Upper lobe of left lung (tissue), 6 donors: ENCODE results near the gene FLT4. TPM values are rescaled to one million over a fixed set of nuclear protein-coding genes. Genes with fewer than 3 reads are reported as not detected.
A peak's percentile ranks its signal among the peaks of the same experiment; 100 is the strongest.

ENCODE experiments used
- ATAC-seq, 2 donors: fragments of 200-7000 bp; cut with Tn5 transposase; one replicate each; pipeline ENCODE4 v1.9.1; 2022; ENCODE audit warnings: mild to moderate bottlenecking in 2 of 2, moderate library complexity in 2 of 2; ENCODE audit not compliant: low FRiP score in 2 of 2
- DNase-seq, 2 donors: peaks; one replicate each; pipeline ENCODE4 v3.0.0-alpha.2; 2019 to 2020
- H3K27ac ChIP-seq, 4 donors: fragments of 200-600 bp; sonication (generic); one replicate each; pipeline ENCODE4 v1.5.1; 2016 to 2019
- H3K27me3 ChIP-seq, 4 donors: fragments of 200-600 bp; sonication (generic); one replicate each; pipeline ENCODE4 v1.5.1; 2017 to 2019
- H3K36me3 ChIP-seq, 4 donors: fragments of 200-600 bp; sonication (generic); one replicate each; pipeline ENCODE4 v1.5.1; 2016 to 2019
- H3K4me1 ChIP-seq, 4 donors: fragments of 200-600 bp; sonication (generic); one replicate each; pipeline ENCODE4 v1.5.1; 2018 to 2019
- H3K4me3 ChIP-seq, 4 donors: fragments of 200-600 bp; sonication (generic); one replicate each; pipeline ENCODE4 v1.5.1; 2017 to 2019; ENCODE audit warnings: mild to moderate bottlenecking in 2 of 4, moderate library complexity in 1 of 4
- H3K9me3 ChIP-seq, 4 donors: fragments of 200-600 bp; sonication (generic); one replicate each; pipeline ENCODE4 v1.5.1; 2018 to 2019
- EP300 ChIP-seq, 4 donors: sonication (generic); formaldehyde crosslinking; IDR thresholded peaks; one replicate each; pipeline ENCODE4 v1.5.1; 2017; ENCODE audit warnings: antibody characterized with exemption in 4 of 4, control low read depth in 2 of 4
- POLR2A ChIP-seq, 4 donors: fragments of 450-650 bp; IDR thresholded peaks; one replicate each; pipeline ENCODE4 v1.5.1; 2016 to 2017; ENCODE audit warnings: antibody characterized with exemption in 4 of 4, mild to moderate bottlenecking in 2 of 4
- POLR2AphosphoS5 ChIP-seq, 2 donors: sonication (generic); formaldehyde crosslinking; IDR thresholded peaks; one replicate each; pipeline ENCODE4 v1.5.1; 2017; ENCODE audit warnings: antibody characterized with exemption in 2 of 2
- WGBS, 2 donors: methylation state at CpG; one replicate each; pipeline ENCODE4 v1.1.5; 2017 to 2018; 5-methylcytosine and 5-hydroxymethylcytosine counted together
- total RNA-seq, 6 donors: library from RNA; depleted of rRNA in 4 of 6; stranded (reverse); fragments of >200 nt in 4 of 6; gene quantifications; one replicate each; pipeline versions ENCODE4 v1.1.0 to v1.2.1, GENCODE V29; 2016 to 2021
- TF ChIP-seq, protein P1 (sequence below), 6 experiments: fragments of 450-650 bp in 4 of 6; fragments of 200-600 bp in 2 of 6; sonication (generic) in 2 of 6; IDR thresholded peaks; one replicate each; pipeline ENCODE4 v1.5.1; 2016 to 2019; ENCODE audit warnings: antibody characterized with exemption in 6 of 6
- donor health status: DM: no; HTN: no; CAD: no; lungs with moderate emphysema.
- donor health status: DM: no; HTN: yes; CAD: no; lungs with severe emphysema.

The FLT4 gene
- total RNA-seq, 6 donors from 2014 or later: 11.7 to 34.0 (median 21.2) TPM

DNA sequence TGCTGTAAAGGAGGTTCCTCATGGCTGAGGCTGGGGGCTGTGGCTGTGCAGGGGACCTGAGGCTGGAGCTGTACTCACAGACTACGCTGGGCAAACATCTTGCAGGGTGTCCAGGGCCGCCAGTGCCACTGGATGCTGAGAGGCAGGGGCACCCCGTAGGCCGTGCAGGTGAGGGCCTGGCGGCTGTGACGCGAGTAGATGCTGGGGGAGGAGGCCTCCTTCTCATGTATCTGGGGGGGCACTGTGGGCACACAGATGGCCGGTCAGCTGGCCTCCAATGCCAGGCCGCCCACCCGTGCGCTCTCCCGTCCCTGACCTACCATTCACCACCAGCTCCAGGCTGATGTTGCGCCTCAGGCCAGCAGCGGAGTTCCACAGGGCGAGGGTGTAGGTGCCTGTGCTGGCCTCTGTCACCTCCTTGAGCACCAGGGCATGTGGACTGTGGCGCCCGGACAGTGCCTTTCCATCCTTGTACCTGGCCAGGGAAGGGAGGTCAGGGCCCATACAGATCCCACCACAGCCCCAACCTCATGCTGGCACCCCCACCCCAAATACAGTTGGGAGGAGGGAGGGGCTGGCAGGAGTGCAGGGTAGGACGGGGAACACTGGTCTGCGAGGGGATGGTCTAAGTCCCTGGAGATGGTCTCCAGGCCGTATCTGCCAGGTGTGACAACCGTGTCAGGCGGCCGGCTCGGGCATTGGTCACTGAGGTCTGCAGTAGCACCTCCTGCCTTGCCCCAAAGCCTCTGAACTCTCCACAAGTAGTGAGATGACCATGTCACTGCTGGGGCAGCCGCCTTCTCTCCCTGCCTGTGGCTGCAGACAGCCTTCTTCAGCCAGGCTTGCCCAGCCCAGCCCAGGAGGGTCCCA lies 23.4 kb downstream of the FLT4 start:
- WGBS, 2 donors: 85 to 88% methylated on average over 8 to 25 of the region's 25 CpGs
- peak in 1 of 2 donors; percentile 76 for DNase-seq
- no peak overlapping the region for H3K4me3 ChIP-seq
- peaks cover 9 to 17% (median 12%) of the 10 kb centered on the region in 4 donors for H3K4me1 ChIP-seq
- H3K27ac ChIP-seq: peak overlapping the region in 1 of 4 donors; percentile 67
- TF ChIP-seq EP300 (IDR thresholded peaks at IDR 0.05) (no peak), POLR2A (IDR thresholded peaks at IDR 0.05) (no peak), POLR2AphosphoS5 (IDR thresholded peaks at IDR 0.05) (no peak)
- TF ChIP-seq, protein P1, sequence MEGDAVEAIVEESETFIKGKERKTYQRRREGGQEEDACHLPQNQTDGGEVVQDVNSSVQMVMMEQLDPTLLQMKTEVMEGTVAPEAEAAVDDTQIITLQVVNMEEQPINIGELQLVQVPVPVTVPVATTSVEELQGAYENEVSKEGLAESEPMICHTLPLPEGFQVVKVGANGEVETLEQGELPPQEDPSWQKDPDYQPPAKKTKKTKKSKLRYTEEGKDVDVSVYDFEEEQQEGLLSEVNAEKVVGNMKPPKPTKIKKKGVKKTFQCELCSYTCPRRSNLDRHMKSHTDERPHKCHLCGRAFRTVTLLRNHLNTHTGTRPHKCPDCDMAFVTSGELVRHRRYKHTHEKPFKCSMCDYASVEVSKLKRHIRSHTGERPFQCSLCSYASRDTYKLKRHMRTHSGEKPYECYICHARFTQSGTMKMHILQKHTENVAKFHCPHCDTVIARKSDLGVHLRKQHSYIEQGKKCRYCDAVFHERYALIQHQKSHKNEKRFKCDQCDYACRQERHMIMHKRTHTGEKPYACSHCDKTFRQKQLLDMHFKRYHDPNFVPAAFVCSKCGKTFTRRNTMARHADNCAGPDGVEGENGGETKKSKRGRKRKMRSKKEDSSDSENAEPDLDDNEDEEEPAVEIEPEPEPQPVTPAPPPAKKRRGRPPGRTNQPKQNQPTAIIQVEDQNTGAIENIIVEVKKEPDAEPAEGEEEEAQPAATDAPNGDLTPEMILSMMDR (IDR thresholded peaks at IDR 0.05): no peak
- no peak for ATAC-seq
- no peaks in the 10 kb centered on the region for H3K27me3 ChIP-seq
- peaks cover 0 to 18% (median 0%) of the 10 kb centered on the region in 4 donors for H3K36me3 ChIP-seq
- no peaks in the 10 kb centered on the region for H3K9me3 ChIP-seq

DNA sequence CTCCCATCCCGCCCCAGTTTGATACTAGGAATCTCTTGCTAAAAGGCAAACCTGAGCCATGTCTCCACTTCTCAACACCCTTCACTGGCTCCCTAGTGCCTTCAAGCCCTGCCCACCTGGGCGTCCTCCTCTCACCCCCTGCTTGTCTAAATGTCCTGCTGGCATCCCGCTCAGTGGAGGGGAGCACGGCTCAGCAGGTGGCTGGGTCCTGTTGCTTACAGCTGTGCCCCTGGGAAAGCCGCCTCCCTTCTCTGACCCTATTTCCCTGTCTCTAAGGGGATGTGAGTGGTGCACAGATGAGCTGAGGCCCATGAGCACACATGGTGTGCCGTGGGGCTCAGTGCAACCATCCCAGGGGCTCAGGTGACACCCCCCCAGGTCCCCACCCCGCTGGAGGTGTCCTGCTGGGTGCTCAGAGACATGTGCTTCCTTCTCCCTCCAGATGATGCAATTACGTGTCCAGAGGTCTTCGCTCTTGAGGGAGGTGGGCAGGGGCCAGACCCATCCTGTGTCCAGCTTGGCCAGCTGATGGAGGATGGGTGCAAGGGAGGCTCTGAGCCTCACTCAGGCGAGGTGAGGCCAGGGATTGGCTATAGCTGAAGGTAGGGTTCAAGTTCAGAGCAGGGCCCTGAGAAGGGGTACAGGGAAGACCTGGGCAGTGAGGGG lies 24.1 kb downstream of the FLT4 start:
- Histone ChIP-seq H3K4me3 (no peak overlapping the region), H3K4me1 (peaks cover 9 to 17% (median 12%) of the 10 kb centered on the region in 4 donors), H3K9me3 (no peaks in the 10 kb centered on the region), H3K27me3 (no peaks in the 10 kb centered on the region), H3K27ac (no peak overlapping the region), H3K36me3 (peaks cover 0 to 20% (median 1%) of the 10 kb centered on the region in 4 donors)
- TF ChIP-seq, protein P1 (IDR thresholded peaks at IDR 0.05): no peak
- no peak for TF ChIP-seq POLR2AphosphoS5 (IDR thresholded peaks at IDR 0.05)
- no peak for TF ChIP-seq EP300 (IDR thresholded peaks at IDR 0.05)
- TF ChIP-seq POLR2A (IDR thresholded peaks at IDR 0.05): no peak
- 82 to 86% methylated on average over 4 to 10 of the region's 10 CpGs for WGBS, 2 donors
- DNase-seq: peak in 1 of 2 donors; percentile 39
- ATAC-seq: no peak

DNA sequence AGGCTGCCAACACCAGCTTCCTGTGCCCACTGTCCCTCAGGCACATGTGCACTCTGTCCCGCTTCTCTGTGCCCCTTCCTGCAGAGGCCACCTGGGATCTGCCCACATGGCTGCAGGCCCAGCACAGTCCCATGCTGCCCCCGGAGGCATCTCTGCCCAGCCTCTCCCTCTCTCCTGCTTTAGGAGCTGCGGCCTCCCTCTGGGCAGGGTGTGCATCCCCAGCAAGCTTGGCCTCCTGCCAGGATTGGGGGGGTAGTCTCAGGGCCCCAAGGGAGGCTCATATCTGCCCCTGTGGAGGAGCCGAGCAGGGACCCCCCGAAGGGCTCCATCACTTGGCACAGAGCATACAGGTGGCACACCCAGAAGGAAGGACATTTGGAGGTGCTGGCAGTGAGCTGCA lies 24.8 kb downstream of the FLT4 start:
- Histone ChIP-seq H3K36me3 (peaks cover 0 to 20% (median 3%) of the 10 kb centered on the region in 4 donors), H3K4me3 (no peak overlapping the region), H3K27ac (no peak overlapping the region), H3K27me3 (no peaks in the 10 kb centered on the region), H3K4me1 (peaks cover 9 to 17% (median 12%) of the 10 kb centered on the region in 4 donors), H3K9me3 (no peaks in the 10 kb centered on the region)
- TF ChIP-seq, protein P1 (IDR thresholded peaks at IDR 0.05): no peak
- no peak for TF ChIP-seq POLR2AphosphoS5 (IDR thresholded peaks at IDR 0.05)
- no peak for TF ChIP-seq POLR2A (IDR thresholded peaks at IDR 0.05)
- TF ChIP-seq EP300 (IDR thresholded peaks at IDR 0.05): no peak
- DNase-seq (peak in 1 of 2 donors; percentile 48), ATAC-seq (no peak)
- 56 to 61% methylated on average over 5 of the region's 5 CpGs for WGBS, 2 donors

DNA sequence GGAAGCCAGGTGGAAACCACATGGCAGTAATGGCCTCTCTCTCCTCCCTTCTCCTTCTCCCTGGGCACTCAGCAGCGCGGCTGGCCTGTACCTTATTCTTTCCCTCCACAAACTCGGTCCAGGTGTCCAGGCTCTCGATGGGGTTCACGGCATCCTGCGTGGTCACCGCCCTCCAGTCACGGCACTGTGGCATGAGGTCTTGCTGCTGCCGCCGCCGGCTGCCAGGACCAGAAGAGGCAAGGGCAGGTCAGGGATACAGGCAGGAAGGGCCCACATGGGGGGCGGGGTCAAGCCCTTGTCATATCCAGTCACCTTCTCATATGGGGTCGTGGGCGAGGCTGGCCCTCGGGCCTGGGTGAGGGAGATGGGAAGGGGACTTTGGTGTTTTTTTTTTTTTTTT lies 25.6 kb downstream of the FLT4 start:
- WGBS, 2 donors: 87 to 95% methylated on average over 15 of the region's 15 CpGs
- H3K36me3 ChIP-seq: peaks cover 0 to 16% (median 7%) of the 10 kb centered on the region in 4 donors

More for the DNA sequence above, 25.6 kb downstream of the FLT4 start:
- Histone ChIP-seq H3K4me3 (no peak overlapping the region), H3K4me1 (peaks cover 9 to 20% (median 14%) of the 10 kb centered on the region in 4 donors), H3K9me3 (no peaks in the 10 kb centered on the region), H3K27ac (peak overlapping the region in 2 of 4 donors; percentile 60 to 72), H3K27me3 (peaks cover 0 to 6% (median 0%) of the 10 kb centered on the region in 4 donors)
- ATAC-seq (no peak), DNase-seq (peak in 1 of 2 donors; percentile 64)
- TF ChIP-seq POLR2A (IDR thresholded peaks at IDR 0.05) (no peak), EP300 (IDR thresholded peaks at IDR 0.05) (no peak), POLR2AphosphoS5 (IDR thresholded peaks at IDR 0.05) (no peak)
- TF ChIP-seq, protein P1 (IDR thresholded peaks at IDR 0.05): no peak
